Panc1 (cell line): ENCODE measurements around the gene ZNF23. TPM values are rescaled to one million over a fixed set of nuclear protein-coding genes. Genes with fewer than 3 reads are reported as not detected.

Source experiments
- ATAC-seq: fragments of 200-7000 bp; cut with Tn5 transposase; 2 replicates; pipeline ENCODE4 v1.9.1; 2020; ENCODE audit warnings: mild to moderate bottlenecking, moderate library complexity
- BruUV-seq: library from RNA; stranded (reverse); fragments of 400-500 nt; replicated peaks from 2 replicates; lab custom pipeline; 2021; lab: Mats Ljungman, UMichigan
- CTCF ChIA-PET: fragments of 300-600 bp; sonication (Branson Sonifier 250); formaldehyde crosslinking; loops from one replicate; lab custom pipeline; 2022; ENCODE audit warnings: antibody characterized with exemption; lab: Charles Lee
- POLR2A ChIA-PET: fragments of 300-600 bp; sonication (Branson Sonifier 250); formaldehyde crosslinking; loops from one replicate; lab custom pipeline; 2022; ENCODE audit warnings: antibody characterized with exemption; lab: Charles Lee
- DNase-seq: peaks from one replicate; pipeline ENCODE4 v3.0.0-alpha.2; 2010; ENCODE audit warnings: low read depth, low spot score
- H3K27ac ChIP-seq: 2 replicates; pipeline ENCODE4 v1.5.1; 2011; ENCODE audit warnings: mild to moderate bottlenecking, low read length, inconsistent platforms
- H3K27me3 ChIP-seq: fragments of 200-500 bp; sonication (Bioruptor generic); 2 replicates; pipeline ENCODE4 v1.6.0; 2014; ENCODE audit warnings: low read length, inconsistent platforms; ENCODE audit not compliant: control insufficient read depth, insufficient read depth
- H3K36me3 ChIP-seq: fragments of 200-500 bp; sonication (Bioruptor generic); 2 replicates; pipeline ENCODE4 v1.5.1; 2014; ENCODE audit warnings: inconsistent platforms, mild to moderate bottlenecking, low read length, moderate library complexity; ENCODE audit not compliant: control insufficient read depth, insufficient read depth
- H3K4me1 ChIP-seq: 2 replicates; pipeline ENCODE4 v1.5.1; 2011; ENCODE audit warnings: inconsistent platforms, mild to moderate bottlenecking, low read length, moderate library complexity; ENCODE audit not compliant: control insufficient read depth, insufficient read depth
- H3K4me3 ChIP-seq, 2 experiments: 2 replicates each; pipeline ENCODE4 v1.5.1; 2011 to 2012; ENCODE audit warnings: low read depth in 2 of 2, low read length in 2 of 2, mild to moderate bottlenecking in 2 of 2, inconsistent platforms in 1 of 2, moderate library complexity in 1 of 2
- H3K9me3 ChIP-seq: fragments of 200-500 bp; sonication (Bioruptor generic); 2 replicates; pipeline ENCODE4 v1.5.1; 2014; ENCODE audit warnings: low read depth, mild to moderate bottlenecking, inconsistent platforms, low read length, moderate library complexity; ENCODE audit not compliant: control insufficient read depth, insufficient read depth
- POLR2AphosphoS5 ChIP-seq: IDR thresholded peaks from 2 replicates; pipeline ENCODE4 v1.6.1; 2012; ENCODE audit warnings: mild to moderate bottlenecking, low read depth, low read length, moderate library complexity
- SIN3A ChIP-seq: IDR thresholded peaks from 2 replicates; pipeline ENCODE4 v1.6.1; 2012; ENCODE audit warnings: low read depth, mild to moderate bottlenecking, low read length, moderate library complexity, borderline replicate concordance; ENCODE audit not compliant: insufficient read depth
- TCF7L2 ChIP-seq: IDR thresholded peaks from 2 replicates; pipeline ENCODE4 v1.6.1; 2011; ENCODE audit warnings: mild to moderate bottlenecking, low read depth, low read length, inconsistent platforms
- in situ Hi-C: cut with HindIII; loops from 2 replicates; pipeline ENCODE4 v1.10.0; 2016; ENCODE audit warnings: low sequenced_read_pairs, low pct_unique_long_range_greater_than_20kb
- intact Hi-C: fragments of 100-400 bp; cut with micrococcal nuclease; formaldehyde crosslinking; loops from one replicate; pipeline ENCODE4 v1.10.0; 2022; ENCODE audit not compliant: unreplicated experiment
- total RNA-seq: library from RNA; stranded (reverse); gene quantifications from one replicate; pipeline ENCODE4 v1.2.1, GENCODE V29; 2021; ENCODE audit not compliant: unreplicated experiment
- TF ChIP-seq, protein P1 (sequence below): fragments of 450-650 bp; IDR thresholded peaks from 2 replicates; pipeline ENCODE4 v1.5.1; 2017; ENCODE audit warnings: mild to moderate bottlenecking
- TF ChIP-seq, protein P2 (sequence below), 2 experiments: IDR thresholded peaks; 2 replicates each; pipeline ENCODE4 v1.6.1; 2011 to 2012; ENCODE audit warnings: low read depth in 2 of 2, control low read depth in 1 of 2, low read length in 1 of 2, mild to moderate bottlenecking in 1 of 2, moderate library complexity in 1 of 2; ENCODE audit not compliant: insufficient read depth in 1 of 2

ZNF23 gene
- total RNA-seq, 1 experiment from 2014 or later: 5.2 TPM

DNA sequence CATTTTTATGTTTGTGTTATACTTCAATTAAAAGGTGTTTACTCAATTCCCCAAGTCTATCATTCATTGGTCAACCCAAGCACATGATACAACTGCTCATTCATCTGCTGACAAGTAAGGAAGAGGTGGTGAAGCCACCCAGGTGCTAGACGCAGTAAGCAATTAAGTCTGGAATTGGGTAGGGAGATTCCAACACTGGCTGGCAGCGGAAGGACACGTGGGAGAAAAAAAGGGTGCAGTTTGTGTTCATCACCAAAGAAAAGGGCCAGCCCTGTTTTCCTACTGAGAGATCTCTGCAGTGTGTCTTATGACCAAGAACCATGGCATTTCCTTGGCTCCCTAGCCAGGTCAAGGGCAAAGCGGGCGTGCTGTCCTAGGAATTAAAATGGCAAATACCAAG is 11.8 kb upstream of the ZNF23 start:
- no peak for TF ChIP-seq TCF7L2
- no peak for TF ChIP-seq POLR2AphosphoS5
- TF ChIP-seq, protein P1, sequence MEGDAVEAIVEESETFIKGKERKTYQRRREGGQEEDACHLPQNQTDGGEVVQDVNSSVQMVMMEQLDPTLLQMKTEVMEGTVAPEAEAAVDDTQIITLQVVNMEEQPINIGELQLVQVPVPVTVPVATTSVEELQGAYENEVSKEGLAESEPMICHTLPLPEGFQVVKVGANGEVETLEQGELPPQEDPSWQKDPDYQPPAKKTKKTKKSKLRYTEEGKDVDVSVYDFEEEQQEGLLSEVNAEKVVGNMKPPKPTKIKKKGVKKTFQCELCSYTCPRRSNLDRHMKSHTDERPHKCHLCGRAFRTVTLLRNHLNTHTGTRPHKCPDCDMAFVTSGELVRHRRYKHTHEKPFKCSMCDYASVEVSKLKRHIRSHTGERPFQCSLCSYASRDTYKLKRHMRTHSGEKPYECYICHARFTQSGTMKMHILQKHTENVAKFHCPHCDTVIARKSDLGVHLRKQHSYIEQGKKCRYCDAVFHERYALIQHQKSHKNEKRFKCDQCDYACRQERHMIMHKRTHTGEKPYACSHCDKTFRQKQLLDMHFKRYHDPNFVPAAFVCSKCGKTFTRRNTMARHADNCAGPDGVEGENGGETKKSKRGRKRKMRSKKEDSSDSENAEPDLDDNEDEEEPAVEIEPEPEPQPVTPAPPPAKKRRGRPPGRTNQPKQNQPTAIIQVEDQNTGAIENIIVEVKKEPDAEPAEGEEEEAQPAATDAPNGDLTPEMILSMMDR: no peak
- TF ChIP-seq SIN3A: no peak
- TF ChIP-seq, protein P2, sequence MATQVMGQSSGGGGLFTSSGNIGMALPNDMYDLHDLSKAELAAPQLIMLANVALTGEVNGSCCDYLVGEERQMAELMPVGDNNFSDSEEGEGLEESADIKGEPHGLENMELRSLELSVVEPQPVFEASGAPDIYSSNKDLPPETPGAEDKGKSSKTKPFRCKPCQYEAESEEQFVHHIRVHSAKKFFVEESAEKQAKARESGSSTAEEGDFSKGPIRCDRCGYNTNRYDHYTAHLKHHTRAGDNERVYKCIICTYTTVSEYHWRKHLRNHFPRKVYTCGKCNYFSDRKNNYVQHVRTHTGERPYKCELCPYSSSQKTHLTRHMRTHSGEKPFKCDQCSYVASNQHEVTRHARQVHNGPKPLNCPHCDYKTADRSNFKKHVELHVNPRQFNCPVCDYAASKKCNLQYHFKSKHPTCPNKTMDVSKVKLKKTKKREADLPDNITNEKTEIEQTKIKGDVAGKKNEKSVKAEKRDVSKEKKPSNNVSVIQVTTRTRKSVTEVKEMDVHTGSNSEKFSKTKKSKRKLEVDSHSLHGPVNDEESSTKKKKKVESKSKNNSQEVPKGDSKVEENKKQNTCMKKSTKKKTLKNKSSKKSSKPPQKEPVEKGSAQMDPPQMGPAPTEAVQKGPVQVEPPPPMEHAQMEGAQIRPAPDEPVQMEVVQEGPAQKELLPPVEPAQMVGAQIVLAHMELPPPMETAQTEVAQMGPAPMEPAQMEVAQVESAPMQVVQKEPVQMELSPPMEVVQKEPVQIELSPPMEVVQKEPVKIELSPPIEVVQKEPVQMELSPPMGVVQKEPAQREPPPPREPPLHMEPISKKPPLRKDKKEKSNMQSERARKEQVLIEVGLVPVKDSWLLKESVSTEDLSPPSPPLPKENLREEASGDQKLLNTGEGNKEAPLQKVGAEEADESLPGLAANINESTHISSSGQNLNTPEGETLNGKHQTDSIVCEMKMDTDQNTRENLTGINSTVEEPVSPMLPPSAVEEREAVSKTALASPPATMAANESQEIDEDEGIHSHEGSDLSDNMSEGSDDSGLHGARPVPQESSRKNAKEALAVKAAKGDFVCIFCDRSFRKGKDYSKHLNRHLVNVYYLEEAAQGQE (IDR thresholded peaks at IDR 0.05; ENCODE audit: insufficient read depth in 1 of 2, low read depth in 2 of 2, low read length in 1 of 2): no peak
- no TSS peak for BruUV-seq
- in situ Hi-C loops: no loop called here
- Histone ChIP-seq H3K36me3 (no peaks in the 10 kb centered on the region; the same call in 1 of the 2 replicates), H3K27ac (no peak overlapping the region), H3K4me1 (no peaks in the 10 kb centered on the region), H3K9me3 (peaks cover 6% of the 10 kb centered on the region; the same call in 1 of the 2 replicates), H3K4me3 (no peak overlapping the region), H3K27me3 (no peaks in the 10 kb centered on the region)
- ChIA-PET POLR2A (no interaction called here), CTCF (no interaction called here)
- DNase-seq: no peak
- no peak for ATAC-seq
- intact Hi-C loops: no loop called here

DNA sequence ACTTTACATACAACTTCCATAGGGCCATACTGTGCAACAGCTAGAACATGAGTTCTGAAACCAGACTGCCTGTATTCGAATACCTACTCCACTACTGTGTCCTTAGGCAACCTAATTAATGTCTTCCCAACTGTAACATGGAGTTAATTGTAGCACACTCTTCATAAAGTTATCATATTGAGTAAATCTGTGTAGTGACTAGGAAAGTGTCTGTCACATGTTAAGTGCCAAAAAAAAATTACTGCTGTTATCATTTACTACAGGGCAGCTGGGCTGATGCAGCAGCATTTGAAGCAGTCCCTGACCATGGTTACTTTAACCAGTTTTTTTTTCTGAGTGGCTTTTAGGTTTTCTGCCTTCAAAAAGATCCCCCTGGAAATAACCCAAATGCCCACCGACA is 10.9 kb upstream of the ZNF23 start:
- no peaks in the 10 kb centered on the region for H3K4me1 ChIP-seq
- H3K36me3 ChIP-seq: no peaks in the 10 kb centered on the region; the same call in 1 of the 2 replicates
- no peak overlapping the region for H3K4me3 ChIP-seq
- DNase-seq (no peak), ATAC-seq (no peak)
- H3K27ac ChIP-seq: no peak overlapping the region
- H3K27me3 ChIP-seq: no peaks in the 10 kb centered on the region
- TF ChIP-seq POLR2AphosphoS5 (no peak), TCF7L2 (no peak), SIN3A (no peak)
- TF ChIP-seq, protein P2 (IDR thresholded peaks at IDR 0.05; ENCODE audit: insufficient read depth in 1 of 2, low read depth in 2 of 2, low read length in 1 of 2): no peak
- TF ChIP-seq, protein P1: no peak
- CTCF ChIA-PET: no interaction called here
- POLR2A ChIA-PET: no interaction called here
- no TSS peak for BruUV-seq
- H3K9me3 ChIP-seq: peaks cover 6% of the 10 kb centered on the region; the same call in 1 of the 2 replicates
- in situ Hi-C loops: no loop called here
- intact Hi-C loops: no loop called here
